Activated naive CD8-positive, alpha-beta T cell treated with anti-CD3 and anti-CD28 coated beads for 36 hours (primary cell): Measurements from ENCODE around the gene LRMDA. TPM values are rescaled to one million over a fixed set of nuclear protein-coding genes. Genes with fewer than 3 reads are reported as not detected.

Experiments
- DNase-seq: peaks from one replicate; pipeline ENCODE4 v3.0.0; 2021
- H3K27ac Mint-ChIP-seq: one replicate; pipeline ENCODE4 v1.8.0; 2022; ENCODE audit warnings: mild to moderate bottlenecking, moderate library complexity, mixed read lengths
- H3K27me3 Mint-ChIP-seq: one replicate; pipeline ENCODE4 v1.8.0; 2022; ENCODE audit warnings: mild to moderate bottlenecking, mixed read lengths
- H3K36me3 Mint-ChIP-seq: one replicate; pipeline ENCODE4 v1.8.0; 2021; ENCODE audit warnings: mild to moderate bottlenecking, mixed read lengths
- H3K4me1 Mint-ChIP-seq: one replicate; pipeline ENCODE4 v1.8.0; 2021; ENCODE audit warnings: mixed read lengths
- H3K4me3 Mint-ChIP-seq: one replicate; pipeline ENCODE4 v1.8.0; 2022; ENCODE audit warnings: mild to moderate bottlenecking, moderate library complexity, mixed read lengths
- H3K9me3 Mint-ChIP-seq: one replicate; pipeline ENCODE4 v1.8.0; 2022; ENCODE audit warnings: mixed read lengths
- total RNA-seq, 2 experiments: library from RNA; stranded (reverse); gene quantifications; one replicate each; pipeline ENCODE4 v1.2.3, GENCODE V29; 2021

Gene LRMDA
- total RNA-seq, 2 experiments from 2014 or later: not detected

GRCh38 chr10:75662715-75663114, 231.3 kb downstream of the LRMDA start:
- Mint-ChIP-seq H3K27me3 (peaks cover 17% of the 10 kb centered on the region), H3K4me3 (no peak overlapping the region), H3K4me1 (no peaks in the 10 kb centered on the region), H3K36me3 (no peaks in the 10 kb centered on the region), H3K9me3 (no peaks in the 10 kb centered on the region), H3K27ac (no peak overlapping the region)
- DNase-seq: no peak

GRCh38 chr10:75663947-75664664, 232.7 kb downstream of the LRMDA start:
- H3K4me3 Mint-ChIP-seq: no peak overlapping the region
- H3K27ac Mint-ChIP-seq: no peak overlapping the region
- H3K9me3 Mint-ChIP-seq: no peaks in the 10 kb centered on the region
- no peaks in the 10 kb centered on the region for H3K4me1 Mint-ChIP-seq
- no peaks in the 10 kb centered on the region for H3K36me3 Mint-ChIP-seq
- DNase-seq: no peak
- H3K27me3 Mint-ChIP-seq: peaks cover 16% of the 10 kb centered on the region

- H3K4me3 Mint-ChIP-seq: no peak overlapping the region
- DNase-seq: no peak
- H3K9me3 Mint-ChIP-seq: no peaks in the 10 kb centered on the region
- H3K27me3 Mint-ChIP-seq: peaks cover 9% of the 10 kb centered on the region
- H3K36me3 Mint-ChIP-seq: no peaks in the 10 kb centered on the region
- H3K27ac Mint-ChIP-seq: no peak overlapping the region
- no peaks in the 10 kb centered on the region for H3K4me1 Mint-ChIP-seq
These were observed 233.5 kb downstream of the LRMDA start for GRCh38 chr10:75664968-75665367.

DNA sequence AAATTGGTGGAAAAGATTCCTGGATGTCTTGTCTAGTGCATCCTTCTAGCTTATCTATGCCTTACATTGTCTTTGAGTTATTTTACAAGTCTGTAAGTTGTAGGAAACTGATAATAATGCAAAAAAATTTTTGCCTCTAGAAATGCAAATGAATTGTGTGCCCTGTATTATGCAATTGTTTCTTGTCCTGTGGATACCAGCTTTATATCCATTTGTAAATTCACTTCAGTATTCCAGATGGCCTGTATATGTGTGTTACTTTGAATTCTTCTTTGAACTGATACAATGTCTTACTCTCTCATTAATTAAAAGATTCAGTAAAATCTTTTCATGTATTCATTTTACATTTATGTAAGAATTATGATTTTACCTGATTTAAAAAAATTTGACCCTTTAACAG, 234.3 kb downstream of the LRMDA start:
- peaks cover 8% of the 10 kb centered on the region for H3K27me3 Mint-ChIP-seq
- H3K4me1 Mint-ChIP-seq: no peaks in the 10 kb centered on the region
- no peaks in the 10 kb centered on the region for H3K36me3 Mint-ChIP-seq
- DNase-seq: no peak
- H3K4me3 Mint-ChIP-seq: no peak overlapping the region
- H3K9me3 Mint-ChIP-seq: no peaks in the 10 kb centered on the region
- no peak overlapping the region for H3K27ac Mint-ChIP-seq

DNA sequence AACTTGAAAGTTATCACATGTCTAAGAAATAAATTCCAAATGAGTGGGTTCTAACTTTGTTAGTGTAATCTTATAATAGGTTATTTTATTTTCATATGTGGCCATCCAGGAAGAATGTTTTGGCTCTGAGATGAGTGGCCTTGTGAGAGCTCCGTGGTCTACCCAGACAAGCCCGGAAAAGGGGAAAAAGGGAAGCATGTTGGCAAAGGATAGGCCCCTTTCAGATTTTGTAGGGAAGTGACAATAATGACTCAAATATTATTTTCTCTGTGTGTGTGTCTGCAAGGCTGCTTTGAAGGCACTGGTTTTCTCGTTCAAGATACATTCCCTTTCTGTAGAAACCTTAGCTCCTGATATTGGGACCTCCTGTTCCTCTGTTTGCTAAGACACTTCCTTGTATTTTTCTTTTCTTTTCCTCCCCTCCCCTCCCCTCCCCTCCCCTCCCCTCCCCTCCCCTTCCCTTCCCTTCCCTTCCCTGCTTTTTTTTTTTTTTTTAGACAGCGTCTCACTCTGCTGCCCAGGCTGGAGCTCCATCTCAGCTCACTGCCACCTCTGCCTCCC, 240.8 kb downstream of the LRMDA start:
- no peak for DNase-seq
- Mint-ChIP-seq H3K9me3 (no peaks in the 10 kb centered on the region), H3K36me3 (no peaks in the 10 kb centered on the region), H3K4me1 (no peaks in the 10 kb centered on the region), H3K4me3 (no peak overlapping the region), H3K27ac (no peak overlapping the region), H3K27me3 (peaks cover 23% of the 10 kb centered on the region)

- Mint-ChIP-seq H3K27ac (no peak overlapping the region), H3K27me3 (peaks cover 23% of the 10 kb centered on the region), H3K36me3 (no peaks in the 10 kb centered on the region), H3K9me3 (no peaks in the 10 kb centered on the region), H3K4me1 (no peaks in the 10 kb centered on the region), H3K4me3 (no peak overlapping the region)
- no peak for DNase-seq
These were observed 241.4 kb downstream of the LRMDA start for GRCh38 chr10:75672842-75673241.

DNA sequence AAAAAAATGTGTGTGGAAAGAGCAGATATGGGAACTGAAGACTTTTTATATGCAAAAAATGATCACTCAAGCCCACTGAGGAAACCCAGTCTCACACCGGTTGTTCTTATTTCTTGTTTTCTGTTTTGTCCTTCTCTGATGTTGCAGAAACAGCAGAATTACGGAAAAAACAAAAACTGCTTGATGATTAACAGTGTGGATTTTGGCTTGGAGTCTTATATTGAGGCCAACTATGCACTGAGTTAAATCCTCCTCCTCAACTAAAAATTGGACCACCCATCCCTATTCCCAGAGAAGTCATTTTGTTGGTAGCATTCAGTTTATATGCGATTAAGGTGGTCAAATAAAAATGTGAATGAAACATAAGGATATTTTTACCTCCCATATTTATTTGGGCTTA, 246.1 kb downstream of the LRMDA start:
- Mint-ChIP-seq H3K27me3 (peaks cover 29% of the 10 kb centered on the region), H3K27ac (no peak overlapping the region), H3K36me3 (no peaks in the 10 kb centered on the region), H3K9me3 (no peaks in the 10 kb centered on the region), H3K4me1 (no peaks in the 10 kb centered on the region), H3K4me3 (no peak overlapping the region)
- no peak for DNase-seq

- no peak for DNase-seq
- Mint-ChIP-seq H3K4me3 (no peak overlapping the region), H3K4me1 (no peaks in the 10 kb centered on the region), H3K27ac (no peak overlapping the region), H3K9me3 (no peaks in the 10 kb centered on the region), H3K36me3 (no peaks in the 10 kb centered on the region), H3K27me3 (peaks cover 23% of the 10 kb centered on the region)
These were observed 247.1 kb downstream of the LRMDA start for GRCh38 chr10:75678527-75678926.

GRCh38 chr10:75679536-75679935, 248.1 kb downstream of the LRMDA start:
- Mint-ChIP-seq H3K9me3 (no peaks in the 10 kb centered on the region), H3K4me1 (no peaks in the 10 kb centered on the region), H3K4me3 (no peak overlapping the region), H3K27me3 (peaks cover 20% of the 10 kb centered on the region), H3K36me3 (no peaks in the 10 kb centered on the region), H3K27ac (no peak overlapping the region)
- no peak for DNase-seq

GRCh38 chr10:75681334-75681733, 249.9 kb downstream of the LRMDA start:
- Mint-ChIP-seq H3K9me3 (no peaks in the 10 kb centered on the region), H3K4me3 (no peak overlapping the region), H3K4me1 (no peaks in the 10 kb centered on the region), H3K27ac (no peak overlapping the region), H3K36me3 (no peaks in the 10 kb centered on the region), H3K27me3 (peaks cover 6% of the 10 kb centered on the region)
- DNase-seq: no peak

- Mint-ChIP-seq H3K36me3 (no peaks in the 10 kb centered on the region), H3K4me1 (no peaks in the 10 kb centered on the region), H3K27ac (no peak overlapping the region), H3K4me3 (no peak overlapping the region), H3K9me3 (no peaks in the 10 kb centered on the region), H3K27me3 (peaks cover 6% of the 10 kb centered on the region)
- DNase-seq: no peak
These were observed 251.5 kb downstream of the LRMDA start for GRCh38 chr10:75682649-75683557.

DNA sequence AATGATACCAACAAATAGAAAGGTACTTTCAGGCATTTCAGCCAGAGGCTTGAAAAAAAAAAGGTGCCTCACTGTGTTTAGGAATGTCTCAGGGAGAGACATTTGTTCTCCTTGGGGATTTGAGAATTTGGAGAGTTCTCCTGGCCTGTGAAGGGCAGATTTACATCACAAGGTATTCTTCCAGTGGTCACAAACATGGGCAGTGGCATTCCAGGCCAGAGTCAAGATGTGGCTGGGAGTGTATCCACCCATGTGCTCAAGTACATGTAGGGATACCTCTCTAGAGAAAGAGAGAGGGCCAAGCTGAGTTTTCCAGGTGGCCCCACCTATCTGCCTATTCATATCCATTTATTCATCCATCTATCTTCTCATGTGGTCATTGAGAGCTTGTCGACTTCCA, 253.8 kb downstream of the LRMDA start:
- Mint-ChIP-seq H3K4me3 (no peak overlapping the region), H3K4me1 (no peaks in the 10 kb centered on the region), H3K36me3 (no peaks in the 10 kb centered on the region), H3K27me3 (no peaks in the 10 kb centered on the region), H3K9me3 (no peaks in the 10 kb centered on the region), H3K27ac (no peak overlapping the region)
- no peak for DNase-seq

DNA sequence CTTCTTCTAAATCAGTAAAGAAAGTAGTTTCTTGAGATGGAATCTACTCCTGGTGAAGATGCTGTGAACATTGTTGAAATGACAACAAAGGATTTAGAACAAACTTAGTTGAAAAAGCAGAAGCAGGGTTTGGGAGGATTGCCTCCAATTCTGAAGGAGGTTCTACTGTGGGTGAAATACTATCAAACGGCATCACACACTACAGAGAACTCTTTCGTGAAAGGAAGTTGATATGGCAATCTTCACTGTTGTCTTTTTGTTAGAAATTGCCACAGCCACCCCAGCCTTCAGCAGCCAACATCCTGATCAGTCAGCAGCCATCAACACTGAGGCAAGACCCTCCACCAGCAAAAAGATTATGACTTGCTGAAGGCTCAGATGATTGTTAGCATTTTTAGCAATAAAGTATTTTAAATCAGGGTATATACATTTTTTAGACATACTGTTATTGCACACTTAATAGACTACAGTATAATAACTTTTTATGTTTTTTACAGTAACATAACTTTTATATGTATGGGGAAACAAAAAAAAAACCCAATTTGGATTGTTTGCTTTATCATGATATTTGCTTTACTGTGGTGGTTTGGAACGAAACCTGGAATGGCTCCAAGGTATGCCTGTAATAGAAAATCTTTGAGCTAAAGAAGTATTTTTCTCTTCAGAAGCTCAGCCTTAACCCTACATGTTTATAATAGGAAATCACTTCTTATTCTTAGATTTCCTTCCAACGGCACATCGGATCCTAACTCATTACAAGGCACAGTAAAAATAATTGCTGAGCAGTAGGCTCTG, 257.3 kb downstream of the LRMDA start:
- Mint-ChIP-seq H3K4me3 (no peak overlapping the region), H3K27ac (no peak overlapping the region), H3K4me1 (no peaks in the 10 kb centered on the region), H3K9me3 (no peaks in the 10 kb centered on the region), H3K27me3 (peaks cover 4% of the 10 kb centered on the region), H3K36me3 (no peaks in the 10 kb centered on the region)
- DNase-seq: no peak

DNA sequence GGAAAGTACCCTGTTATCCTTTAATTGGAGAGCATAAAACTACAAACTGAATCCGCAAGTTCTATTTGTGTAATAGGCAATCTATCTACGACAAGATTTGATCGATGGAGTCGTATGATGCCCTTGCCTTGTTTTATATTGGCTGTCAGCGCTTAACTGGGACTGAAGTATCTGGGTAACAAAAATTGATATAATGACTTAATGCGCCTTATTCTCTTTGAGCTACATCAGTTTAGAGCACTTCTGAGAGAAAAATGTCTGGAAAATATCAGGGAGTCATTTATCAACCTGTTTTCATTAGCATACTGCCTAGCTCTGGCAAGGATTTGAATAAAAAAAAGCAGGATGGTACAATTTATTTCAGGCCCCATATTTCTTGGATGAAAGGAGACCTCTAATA, 262.1 kb downstream of the LRMDA start:
- no peak for DNase-seq
- Mint-ChIP-seq H3K36me3 (no peaks in the 10 kb centered on the region), H3K4me3 (no peak overlapping the region), H3K27ac (no peak overlapping the region), H3K4me1 (no peaks in the 10 kb centered on the region), H3K27me3 (peaks cover 6% of the 10 kb centered on the region), H3K9me3 (no peaks in the 10 kb centered on the region)

DNA sequence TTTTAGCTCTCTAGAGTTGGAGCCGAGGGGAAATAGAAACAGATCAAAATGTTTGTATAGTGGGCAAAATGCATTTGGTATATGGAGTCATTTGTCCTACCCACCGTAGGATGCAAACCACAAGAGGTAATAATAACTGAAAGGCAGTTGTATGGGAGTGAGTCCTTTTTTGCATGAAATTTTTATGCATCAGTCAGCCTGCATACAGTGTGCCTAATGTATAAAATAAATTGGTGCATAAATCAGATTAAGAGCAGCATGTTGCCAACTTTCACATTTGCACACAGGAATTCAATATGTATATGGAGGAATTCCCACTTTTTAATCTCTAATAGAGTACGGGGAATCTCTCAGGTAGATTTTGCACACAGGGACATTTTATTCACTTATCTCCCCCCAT, 262.8 kb downstream of the LRMDA start:
- DNase-seq: no peak
- Mint-ChIP-seq H3K27me3 (peaks cover 6% of the 10 kb centered on the region), H3K27ac (no peak overlapping the region), H3K4me3 (no peak overlapping the region), H3K9me3 (no peaks in the 10 kb centered on the region), H3K36me3 (no peaks in the 10 kb centered on the region), H3K4me1 (no peaks in the 10 kb centered on the region)
